HepG2 (cell line): ENCODE measurements around the gene DDR1. TPM values are rescaled to one million over a fixed set of nuclear protein-coding genes. Genes with fewer than 3 reads are reported as not detected.

Experiments used
- AGO1 ChIP-seq: fragments of 200-400 bp; formaldehyde crosslinking; IDR thresholded peaks from 2 replicates; pipeline ENCODE4 v1.6.1; 2017; ENCODE audit warnings: mild to moderate bottlenecking, low read depth, low read length, moderate library complexity; ENCODE audit not compliant: poor library complexity, severe bottlenecking
- AGO2 ChIP-seq: fragments of 200-400 bp; formaldehyde crosslinking; optimal IDR thresholded peaks from 2 replicates; pipeline ENCODE3; 2017; ENCODE audit warnings: mild to moderate bottlenecking, low read depth, low read length, moderate library complexity
- ATF7 ChIP-seq, 2 experiments: fragments of 450-650 bp in 1 of 2; sonication (generic) in 1 of 2; formaldehyde crosslinking in 1 of 2; IDR thresholded peaks; 2 replicates each; pipeline versions ENCODE4 v1.4.0 to v1.6.1; 2016 to 2020; ENCODE audit warnings: antibody characterized with exemption in 1 of 2, mild to moderate bottlenecking in 1 of 2, missing genetic modification reagents in 1 of 2
- ELF4 ChIP-seq: sonication (generic); formaldehyde crosslinking; IDR thresholded peaks from 2 replicates; pipeline ENCODE4 v1.5.0; 2020; ENCODE audit warnings: missing genetic modification reagents, mild to moderate bottlenecking, moderate library complexity, borderline replicate concordance
- GATAD2A ChIP-seq: IDR thresholded peaks from 2 replicates; pipeline ENCODE4 v1.6.1; 2016
- HNRNPLL ChIP-seq: fragments of 200-400 bp; formaldehyde crosslinking; IDR thresholded peaks from 2 replicates; pipeline ENCODE4 v1.6.1; 2017; ENCODE audit warnings: mild to moderate bottlenecking, low read depth, low read length; ENCODE audit not compliant: poor library complexity, severe bottlenecking
- HOXA5 ChIP-seq: sonication (generic); formaldehyde crosslinking; IDR thresholded peaks from 2 replicates; pipeline ENCODE4 v1.4.0; 2020; ENCODE audit warnings: missing genetic modification reagents
- KMT2A ChIP-seq: sonication (generic); formaldehyde crosslinking; IDR thresholded peaks from 2 replicates; pipeline ENCODE4 v1.4.0; 2020; ENCODE audit warnings: missing genetic modification reagents
- LCORL ChIP-seq, 2 experiments: fragments of 450-650 bp in 1 of 2; sonication (generic) in 1 of 2; formaldehyde crosslinking in 1 of 2; IDR thresholded peaks; 2 replicates each; pipeline versions ENCODE4 v1.5.0 to v1.6.1; 2017 to 2020; ENCODE audit warnings: antibody characterized with exemption in 1 of 2, missing genetic modification reagents in 1 of 2
- MED13 ChIP-seq: sonication (generic); formaldehyde crosslinking; IDR thresholded peaks from 2 replicates; pipeline ENCODE4 v1.5.0; 2020; ENCODE audit warnings: missing genetic modification reagents
- MXI1 ChIP-seq: IDR thresholded peaks from 3 replicates; pipeline ENCODE4 v1.6.1; 2012; ENCODE audit warnings: low read depth, low read length, inconsistent platforms, borderline replicate concordance
- RXRB ChIP-seq: IDR thresholded peaks from 2 replicates; pipeline ENCODE4 v1.6.1; 2016; ENCODE audit warnings: borderline replicate concordance, missing genetic modification reagents, missing compliant biosample characterization
- SKI ChIP-seq: fragments of 450-650 bp; IDR thresholded peaks from one replicate; pipeline ENCODE4 v1.6.1; 2018; ENCODE audit warnings: mild to moderate bottlenecking; ENCODE audit not compliant: partially characterized antibody
- USF2 ChIP-seq, 2 experiments: sonication (generic) in 1 of 2; formaldehyde crosslinking in 1 of 2; IDR thresholded peaks; 2 replicates each; pipeline versions ENCODE4 v1.5.1 to v1.6.1; 2011 to 2020; ENCODE audit warnings: borderline replicate concordance in 1 of 2, low read depth in 1 of 2, low read length in 1 of 2, mild to moderate bottlenecking in 1 of 2, missing genetic modification reagents in 1 of 2, moderate library complexity in 1 of 2
- XRCC5 ChIP-seq: fragments of 200-400 bp; formaldehyde crosslinking; optimal IDR thresholded peaks from 2 replicates; pipeline ENCODE3; 2017; ENCODE audit warnings: mild to moderate bottlenecking, low read length
- ZBTB42 ChIP-seq: sonication (generic); formaldehyde crosslinking; IDR thresholded peaks from 2 replicates; pipeline ENCODE4 v1.5.0; 2020; ENCODE audit warnings: mild to moderate bottlenecking, missing genetic modification reagents
- ZNF124 ChIP-seq: sonication (generic); formaldehyde crosslinking; IDR thresholded peaks from 2 replicates; pipeline ENCODE4 v1.4.0; 2020; ENCODE audit warnings: missing genetic modification reagents
- ZNF556 ChIP-seq: sonication (generic); formaldehyde crosslinking; IDR thresholded peaks from 2 replicates; pipeline ENCODE4 v1.4.0; 2020; ENCODE audit warnings: mild to moderate bottlenecking, missing genetic modification reagents, borderline replicate concordance
- ZNF558 ChIP-seq: sonication (generic); formaldehyde crosslinking; IDR thresholded peaks from 2 replicates; pipeline ENCODE4 v1.9.0; 2022; ENCODE audit warnings: mild to moderate bottlenecking, missing genetic modification reagents, borderline replicate concordance
- ZNF577 ChIP-seq: sonication (generic); formaldehyde crosslinking; IDR thresholded peaks from 2 replicates; pipeline ENCODE4 v1.4.0; 2020; ENCODE audit warnings: mild to moderate bottlenecking, low read depth, missing genetic modification reagents, borderline replicate concordance
- ZNF781 ChIP-seq: sonication (generic); formaldehyde crosslinking; IDR thresholded peaks from 2 replicates; pipeline ENCODE4 v1.5.1; 2020; ENCODE audit warnings: borderline replicate concordance, mild to moderate bottlenecking, missing genetic modification reagents; ENCODE audit errors: not compliant biosample characterization
- ZNF879 ChIP-seq: sonication (generic); formaldehyde crosslinking; IDR thresholded peaks from 2 replicates; pipeline ENCODE4 v1.8.1; 2023; ENCODE audit warnings: missing genetic modification reagents
- ZNF891 ChIP-seq: sonication (generic); formaldehyde crosslinking; IDR thresholded peaks from 2 replicates; pipeline ENCODE4 v1.5.0; 2020; ENCODE audit warnings: mild to moderate bottlenecking, missing genetic modification reagents
- polyA plus RNA-seq, 8 experiments: library from polyadenylated mRNA; depleted of rRNA in 3 of 8; stranded (reverse) in 7 of 8; unstranded in 1 of 8; fragments of >200 nt; fragmentation: Illumina TruSeq in 4 of 8; extraction: Trizol in 4 of 8; gene quantifications; 2 replicates each; pipeline versions ENCODE4 v1.2.1 to v1.2.3, GENCODE V29; 2011 to 2016; ENCODE audit warnings: low read depth in 4 of 8, missing spikeins in 1 of 8, mixed read lengths in 1 of 8; ENCODE audit not compliant: insufficient read depth in 1 of 8
- total RNA-seq, 5 experiments: library from RNA; depleted of rRNA; stranded (reverse); fragments of >200 nt; fragmentation: Illumina TruSeq; extraction: Trizol; gene quantifications; 2 replicates each; pipeline ENCODE4 v1.2.3, GENCODE V29; 2016; ENCODE audit warnings: low read depth in 1 of 5
- TF ChIP-seq, protein P1 (sequence below): sonication (generic); formaldehyde crosslinking; IDR thresholded peaks from 2 replicates; pipeline ENCODE4 v1.5.0; 2020; ENCODE audit warnings: missing genetic modification reagents
- TF ChIP-seq, protein P2 (sequence below): conservative IDR thresholded peaks from 2 replicates; pipeline ENCODE4 v1.6.1; 2018; ENCODE audit warnings: missing genetic modification reagents

Gene DDR1
- total and polyA plus RNA-seq, 2 of the 13 experiments (the other 11 are each of a cell fraction or from before 2014, with no cell fraction given), result 16.7 to 20.2 TPM

DNA sequence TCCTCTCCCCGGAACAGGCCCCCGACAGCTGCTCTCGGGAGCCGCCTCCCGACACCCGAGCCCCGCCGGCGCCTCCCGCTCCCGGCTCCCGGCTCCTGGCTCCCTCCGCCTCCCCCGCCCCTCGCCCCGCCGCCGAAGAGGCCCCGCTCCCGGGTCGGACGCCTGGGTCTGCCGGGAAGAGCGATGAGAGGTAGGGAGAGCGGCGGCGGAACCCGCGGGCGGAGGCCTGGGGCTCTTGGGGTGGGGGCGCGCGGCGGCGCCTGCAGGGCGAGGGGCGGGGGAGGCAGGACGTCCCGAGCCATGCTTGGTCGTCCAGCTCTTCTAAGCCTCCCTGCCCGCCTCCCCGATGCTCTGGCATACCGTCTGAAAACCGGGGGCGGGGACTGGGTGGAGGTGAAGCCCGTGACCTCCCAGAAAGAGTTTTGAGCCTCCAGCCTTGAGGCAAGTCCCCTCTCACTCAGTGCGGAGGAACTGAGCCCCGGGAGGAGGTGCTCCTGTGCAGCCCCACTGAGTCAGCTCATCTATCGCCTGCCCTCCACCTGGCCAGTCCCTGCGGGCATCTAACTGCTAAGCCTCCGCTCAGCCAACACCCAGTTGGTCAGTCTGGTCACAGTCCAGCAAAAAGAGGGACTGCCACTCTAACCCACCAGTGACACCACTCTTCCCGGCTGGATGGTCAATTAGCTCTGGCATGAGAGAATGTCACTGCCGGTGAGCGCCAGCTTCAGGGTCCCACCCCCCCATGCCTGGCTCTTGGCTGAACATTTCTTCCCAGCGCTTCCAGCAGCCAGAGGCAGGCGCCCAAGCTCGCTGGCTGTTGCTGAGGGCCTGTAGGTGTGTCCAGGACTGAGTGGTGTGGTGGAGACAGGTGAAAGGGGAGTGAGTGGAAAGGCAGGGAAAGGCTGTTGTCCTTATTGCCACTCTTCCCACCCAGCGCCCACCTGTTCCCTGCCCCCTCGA is 482 bp downstream of the DDR1 start (continued):
- TF ChIP-seq USF2 (IDR thresholded peaks at IDR 0.05; ENCODE audit: low read depth, low read length) (no peak), USF2 (CRISPR knock-in tag; IDR thresholded peaks at IDR 0.05; ENCODE audit: borderline replicate concordance) (no peak), ELF4 (no peak), ZBTB42 (no peak), RXRB (CRISPR knock-in tag) (no peak), ZNF556 (CRISPR knock-in tag) (no peak), LCORL (IDR thresholded peaks at IDR 0.05) (no peak), LCORL (CRISPR knock-in tag; IDR thresholded peaks at IDR 0.05) (no peak; the same call in 1 of the 2 replicates), KMT2A (CRISPR knock-in tag) (no peak), ATF7 (IDR thresholded peaks at IDR 0.05) (no peak), ATF7 (CRISPR knock-in tag; IDR thresholded peaks at IDR 0.05) (peak; percentile 54; the same call in 1 of the 2 replicates), HNRNPLL (peak; percentile 6), AGO1 (no peak), ZNF891 (CRISPR knock-in tag) (peak; percentile 57; the same call in 1 of the 2 replicates), ZNF577 (CRISPR knock-in tag) (no peak), MED13 (CRISPR knock-in tag) (no peak), ZNF781 (CRISPR knock-in tag) (no peak), SKI (no peak), AGO2 (no peak), GATAD2A (no peak), HOXA5 (CRISPR knock-in tag) (no peak), ZNF558 (CRISPR knock-in tag) (no peak; the same call in 1 of the 2 replicates), ZNF879 (CRISPR knock-in tag) (no peak), ZNF124 (CRISPR knock-in tag) (no peak), XRCC5 (no peak), MXI1 (peak; percentile 7; the same call in 1 of the 3 replicates)
- TF ChIP-seq, protein P1, sequence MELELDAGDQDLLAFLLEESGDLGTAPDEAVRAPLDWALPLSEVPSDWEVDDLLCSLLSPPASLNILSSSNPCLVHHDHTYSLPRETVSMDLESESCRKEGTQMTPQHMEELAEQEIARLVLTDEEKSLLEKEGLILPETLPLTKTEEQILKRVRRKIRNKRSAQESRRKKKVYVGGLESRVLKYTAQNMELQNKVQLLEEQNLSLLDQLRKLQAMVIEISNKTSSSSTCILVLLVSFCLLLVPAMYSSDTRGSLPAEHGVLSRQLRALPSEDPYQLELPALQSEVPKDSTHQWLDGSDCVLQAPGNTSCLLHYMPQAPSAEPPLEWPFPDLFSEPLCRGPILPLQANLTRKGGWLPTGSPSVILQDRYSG (CRISPR knock-in tag), result no peak
- TF ChIP-seq, protein P2, sequence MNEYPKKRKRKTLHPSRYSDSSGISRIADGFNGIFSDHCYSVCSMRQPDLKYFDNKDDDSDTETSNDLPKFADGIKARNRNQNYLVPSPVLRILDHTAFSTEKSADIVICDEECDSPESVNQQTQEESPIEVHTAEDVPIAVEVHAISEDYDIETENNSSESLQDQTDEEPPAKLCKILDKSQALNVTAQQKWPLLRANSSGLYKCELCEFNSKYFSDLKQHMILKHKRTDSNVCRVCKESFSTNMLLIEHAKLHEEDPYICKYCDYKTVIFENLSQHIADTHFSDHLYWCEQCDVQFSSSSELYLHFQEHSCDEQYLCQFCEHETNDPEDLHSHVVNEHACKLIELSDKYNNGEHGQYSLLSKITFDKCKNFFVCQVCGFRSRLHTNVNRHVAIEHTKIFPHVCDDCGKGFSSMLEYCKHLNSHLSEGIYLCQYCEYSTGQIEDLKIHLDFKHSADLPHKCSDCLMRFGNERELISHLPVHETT, result no peak
